ENCODE measurements around the gene GLIS2. TPM values are rescaled to one million over a fixed set of nuclear protein-coding genes. Genes with fewer than 3 reads are reported as not detected.

Gene GLIS2
- total RNA-seq, 2 experiments from 2014 or later = 0.15 to 0.25 TPM

DNA sequence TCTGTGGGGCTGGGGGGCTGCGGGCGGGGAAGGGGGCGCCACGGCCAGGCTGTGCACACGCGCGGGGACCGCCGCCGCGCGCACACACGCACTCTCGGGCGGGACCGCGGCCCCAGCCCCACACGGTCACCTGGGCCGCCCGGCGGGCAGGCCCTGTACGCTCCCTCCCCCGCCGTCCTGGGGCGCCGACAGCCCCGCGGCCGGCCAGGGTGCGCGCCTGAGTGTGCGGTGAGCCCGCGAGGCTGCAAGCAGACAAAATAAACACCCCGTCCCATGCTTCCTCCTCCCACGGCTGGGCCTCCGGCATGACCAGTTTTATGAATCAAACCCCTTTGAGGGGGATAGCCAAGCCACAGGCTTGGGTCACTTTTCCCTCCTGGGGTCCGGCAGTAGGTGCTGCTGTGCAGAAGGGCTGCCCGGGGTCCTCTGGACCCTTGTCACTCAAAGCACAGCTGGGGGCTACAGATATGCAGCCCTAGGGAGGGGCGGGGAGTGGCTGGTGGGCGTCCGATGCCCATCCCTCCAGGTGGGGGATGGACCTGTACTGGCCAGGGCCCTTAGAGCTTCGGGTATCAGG lies 56.2 kb downstream of the GLIS2 start:
- POLR2A ChIA-PET = interaction anchor here (0.9 kb wide), 1 partner anchor 14 kb away, joined by 4 read pairs; no protein-coding TSS in a partner anchor
- CTCF ChIA-PET = interaction anchor here (0.6 to 1.2 kb wide), 2 partner anchors 30 to 32 kb away, joined by 3 to 6 read pairs; no protein-coding TSS in a partner anchor

DNA sequence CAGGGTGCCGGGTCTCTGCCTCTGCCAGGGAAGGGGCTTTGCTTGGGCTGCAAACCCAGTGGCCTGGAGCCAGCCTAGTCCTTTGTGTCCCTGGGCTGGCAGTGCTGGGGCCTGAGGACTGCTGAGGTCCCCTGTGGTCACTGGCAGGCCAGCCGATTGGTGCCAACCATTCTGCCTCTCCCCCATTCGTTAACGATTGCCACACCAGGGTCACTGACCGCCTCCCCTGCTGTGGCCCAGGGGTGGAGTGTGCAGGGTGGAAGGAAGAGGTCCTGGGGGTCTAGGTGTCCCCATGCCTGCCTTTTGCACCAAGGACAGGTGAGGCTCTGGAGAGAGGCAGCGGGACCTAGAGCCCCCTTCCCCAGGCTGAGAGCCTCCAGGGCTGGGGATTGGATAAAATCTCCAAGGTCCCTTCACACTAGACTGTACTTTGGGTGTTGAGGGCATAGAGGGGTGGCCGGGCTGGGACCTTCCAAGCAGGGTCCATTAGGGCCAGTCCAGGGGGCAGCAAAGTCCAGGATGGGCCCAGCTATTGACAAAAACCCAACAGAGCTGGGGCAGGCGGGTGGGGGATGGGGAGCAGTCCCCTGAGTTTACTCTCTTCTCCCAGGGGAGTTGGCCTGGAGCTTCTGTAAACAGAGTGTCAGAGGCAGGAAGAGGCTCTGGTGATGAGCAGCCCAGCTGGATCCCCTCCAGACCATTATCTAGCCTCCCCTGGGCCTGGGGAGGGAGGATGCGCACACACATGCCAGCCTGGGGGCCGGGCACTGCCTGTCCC lies 56.9 kb downstream of the GLIS2 start:
- ChIA-PET POLR2A (interaction anchor here (0.5 to 0.9 kb wide), 2 partner anchors 13 to 826 kb away, joined by 3 to 4 read pairs; no protein-coding TSS in a partner anchor), CTCF (interaction anchor here (0.6 to 1.2 kb wide), 3 partner anchors 30 to 31 kb away, joined by 3 to 6 read pairs (median 3); no protein-coding TSS in a partner anchor)

DNA sequence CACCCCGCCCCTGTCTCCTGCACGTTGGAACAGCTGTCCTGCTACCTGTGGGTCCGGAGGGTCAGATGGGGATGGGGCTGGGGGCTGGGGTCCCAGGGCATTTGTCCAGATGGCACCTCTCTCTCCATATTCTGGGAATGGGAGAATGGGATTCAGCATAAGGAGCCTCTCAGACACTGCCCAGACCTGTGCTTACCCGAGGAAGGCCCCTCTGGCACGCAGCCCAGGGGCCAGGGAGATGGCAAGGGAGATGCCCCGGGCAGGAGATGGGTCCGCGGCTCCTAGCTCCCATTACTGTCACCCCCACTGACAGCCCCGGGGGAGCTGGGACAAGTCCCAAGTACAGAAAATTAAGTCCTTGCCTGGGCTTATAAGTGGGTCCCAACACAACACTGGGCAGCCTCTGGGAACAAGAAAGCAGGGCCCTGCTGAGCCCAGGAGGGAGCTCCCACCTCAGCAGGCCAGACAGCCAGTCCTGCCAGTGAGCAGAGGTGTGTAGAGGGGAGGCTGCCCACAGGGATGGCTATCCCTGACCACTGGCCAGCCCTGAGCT lies 57.6 kb downstream of the GLIS2 start:
- POLR2A ChIA-PET = no interaction called here
- CTCF ChIA-PET = interaction anchor here (0.8 kb wide), 1 partner anchor 29 kb away, joined by 3 read pairs; no protein-coding TSS in a partner anchor

DNA sequence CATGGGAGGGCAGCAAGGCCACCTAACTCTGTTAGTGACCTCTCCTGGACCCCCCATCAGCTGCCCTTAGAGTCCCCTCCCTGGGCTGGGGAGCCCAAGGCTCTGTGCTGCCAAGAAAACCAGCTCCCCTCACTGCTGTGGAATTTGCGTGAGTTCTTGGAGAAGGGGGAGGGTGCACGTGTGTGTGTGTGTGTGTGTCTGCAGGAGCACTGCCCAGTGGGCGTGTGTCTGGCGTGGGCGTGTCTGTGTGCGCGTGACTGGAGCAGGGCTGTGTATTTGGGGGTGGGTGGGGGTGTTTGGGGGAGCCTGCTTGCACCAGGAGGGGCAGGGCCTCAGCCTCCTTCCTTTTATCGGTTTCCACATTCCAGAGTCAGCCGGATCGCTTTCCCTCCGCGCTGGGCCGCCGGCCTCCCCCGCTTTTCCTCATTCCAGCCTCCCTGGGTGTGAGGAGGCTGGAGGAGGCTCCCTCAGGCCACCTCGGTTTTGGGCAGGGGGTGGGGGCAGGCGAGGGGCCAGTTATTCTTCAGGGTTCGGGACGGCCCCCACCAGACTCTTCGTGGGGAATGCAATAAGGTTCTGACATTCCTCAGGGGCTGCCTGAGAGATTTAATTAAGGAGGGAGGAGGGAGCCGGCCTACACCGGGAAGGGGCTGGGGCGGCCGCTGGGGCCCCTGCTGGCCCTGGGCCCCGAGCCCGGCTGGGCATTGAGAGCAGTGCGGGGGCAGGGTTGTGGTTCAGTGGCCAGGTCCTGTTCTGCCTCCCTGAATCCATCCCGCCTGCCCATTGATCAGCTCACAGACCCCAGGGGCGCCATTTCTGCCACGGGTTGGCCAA lies 58.3 kb downstream of the GLIS2 start:
- ChIA-PET POLR2A (no interaction called here), CTCF (interaction anchor here (0.8 to 1.7 kb wide), 2 partner anchors 28 kb away, joined by 3 to 8 read pairs; no protein-coding TSS in a partner anchor)

DNA sequence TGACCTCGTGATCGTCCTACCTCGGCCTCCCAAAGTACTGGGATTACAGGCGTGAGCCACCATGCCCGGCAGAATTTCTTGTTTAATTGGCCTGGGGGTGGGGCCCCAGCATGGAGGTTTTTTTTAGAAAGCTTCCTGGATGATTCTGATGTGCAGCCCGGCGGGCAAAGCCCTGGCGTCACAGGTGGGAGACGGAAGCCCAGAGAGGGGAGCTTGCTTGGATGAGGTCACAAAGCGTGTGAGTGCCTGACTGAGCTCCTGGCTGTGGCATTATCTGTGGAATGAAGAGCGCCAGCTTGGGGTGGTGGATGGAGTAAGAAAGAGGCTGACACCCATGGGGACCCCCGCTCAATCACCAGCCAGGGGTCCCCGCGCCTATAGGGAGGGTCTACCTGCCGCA lies 59.9 kb downstream of the GLIS2 start:
- POLR2A ChIA-PET = no interaction called here
- CTCF ChIA-PET = interaction anchor here (1.1 to 1.7 kb wide), 2 partner anchors 16 to 27 kb away, joined by 3 to 8 read pairs; no protein-coding TSS in a partner anchor

DNA sequence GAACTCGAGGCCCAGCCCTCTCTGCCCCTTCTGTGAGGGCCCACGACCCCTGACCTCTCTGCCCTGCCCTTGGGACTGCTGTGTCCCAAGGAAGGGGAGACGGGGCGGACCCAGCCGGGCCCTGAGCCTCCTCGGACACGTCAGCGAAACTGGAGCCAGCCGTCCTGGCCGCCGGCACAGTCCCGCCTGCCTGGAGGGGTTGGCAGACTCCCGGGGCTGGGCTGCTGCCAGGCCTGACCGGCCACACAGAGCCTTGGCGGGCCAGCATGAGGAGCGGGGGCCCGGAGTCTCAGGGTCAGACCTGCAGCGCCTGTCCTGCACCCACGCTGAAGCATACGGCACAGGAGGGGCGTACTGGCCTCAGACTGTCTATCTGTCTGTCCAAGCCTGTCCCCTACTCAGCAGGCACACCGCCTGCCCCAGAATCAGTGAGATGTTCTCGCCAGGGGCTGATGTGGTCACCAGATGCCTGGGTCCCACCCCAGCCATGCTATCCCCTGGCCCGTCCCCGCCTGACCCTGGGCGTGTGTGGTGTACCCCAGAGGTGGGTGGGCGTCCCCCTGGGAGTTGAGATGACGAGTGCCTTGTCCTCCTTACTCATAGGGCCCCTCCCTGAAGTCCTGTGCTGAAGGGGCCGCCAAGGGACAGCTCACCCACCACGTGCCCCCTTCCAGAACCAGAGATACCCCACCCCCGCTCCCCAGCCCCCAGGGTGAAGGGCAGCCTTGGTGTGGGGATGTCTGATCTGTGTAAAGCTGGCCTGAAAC lies 60.4 kb downstream of the GLIS2 start:
- ChIA-PET POLR2A (no interaction called here), CTCF (interaction anchor here (1.7 kb wide), 1 partner anchor 26 kb away, joined by 8 read pairs; no protein-coding TSS in a partner anchor)

DNA sequence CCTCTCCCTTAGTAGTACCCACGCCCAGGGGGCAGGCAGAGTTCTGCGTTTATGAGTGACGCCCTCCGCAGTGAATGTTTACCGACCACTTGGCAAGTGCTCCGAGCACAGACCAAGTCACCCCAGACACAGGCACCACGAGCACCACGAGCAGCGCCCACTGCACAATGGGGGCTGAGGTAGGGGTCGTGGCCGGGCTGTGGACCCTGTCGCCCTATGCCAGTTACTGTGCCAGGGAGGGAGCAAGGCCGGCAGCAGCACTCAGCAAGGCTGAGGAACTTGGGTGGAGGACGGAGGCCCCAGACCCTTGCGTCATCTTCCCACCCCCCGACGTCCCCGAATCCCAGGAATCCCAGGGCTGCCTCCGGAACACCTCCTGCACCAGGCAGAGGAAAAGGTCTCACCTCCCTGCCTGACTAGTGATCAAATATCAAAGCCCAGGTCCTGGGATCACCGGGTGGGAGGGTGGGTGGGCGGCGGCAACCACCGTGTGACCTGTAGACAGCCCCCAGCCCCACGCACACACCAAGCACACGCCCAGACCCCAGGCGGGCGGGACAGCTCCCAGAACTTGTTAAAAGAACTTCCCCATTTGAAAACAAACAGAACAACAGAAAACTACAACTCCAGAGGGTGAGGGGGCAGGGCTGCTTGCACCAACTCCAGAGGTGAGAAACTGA lies 61.2 kb downstream of the GLIS2 start:
- ChIA-PET POLR2A (no interaction called here), CTCF (interaction anchor here (2.4 kb wide), 1 partner anchor 26 kb away, joined by 7 read pairs; no protein-coding TSS in a partner anchor)

DNA sequence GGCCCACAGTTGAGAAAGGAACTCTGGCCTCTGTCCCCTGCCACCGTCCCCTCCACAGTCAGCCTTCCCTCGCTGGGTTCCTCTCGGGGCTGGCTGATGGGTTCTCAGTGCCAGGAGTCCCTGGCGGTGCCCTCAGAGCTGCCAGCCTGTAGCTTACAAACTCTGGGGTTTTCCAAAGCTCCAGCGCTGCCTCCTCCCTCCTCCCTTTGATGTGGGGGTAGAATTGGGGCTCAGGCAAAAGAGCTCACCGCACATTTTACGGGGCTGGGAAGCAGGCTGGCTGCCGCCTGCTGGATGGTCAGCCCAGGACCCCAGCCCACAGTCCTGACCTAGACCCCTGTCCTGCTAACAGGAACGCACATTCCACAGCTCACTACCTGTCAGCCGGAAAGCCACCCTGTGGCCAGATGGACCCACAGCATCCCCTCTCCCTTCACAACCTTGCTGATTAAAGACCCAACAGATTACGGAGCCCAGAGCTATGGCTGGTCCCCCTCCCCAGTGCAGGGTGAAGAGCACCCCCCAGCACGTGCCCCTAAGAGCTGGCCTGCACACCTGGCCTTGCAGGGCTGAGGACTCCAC lies 61.8 kb downstream of the GLIS2 start:
- ChIA-PET POLR2A (no interaction called here), CTCF (interaction anchor here (2.4 kb wide), 1 partner anchor 25 kb away, joined by 7 read pairs; no protein-coding TSS in a partner anchor)

DNA sequence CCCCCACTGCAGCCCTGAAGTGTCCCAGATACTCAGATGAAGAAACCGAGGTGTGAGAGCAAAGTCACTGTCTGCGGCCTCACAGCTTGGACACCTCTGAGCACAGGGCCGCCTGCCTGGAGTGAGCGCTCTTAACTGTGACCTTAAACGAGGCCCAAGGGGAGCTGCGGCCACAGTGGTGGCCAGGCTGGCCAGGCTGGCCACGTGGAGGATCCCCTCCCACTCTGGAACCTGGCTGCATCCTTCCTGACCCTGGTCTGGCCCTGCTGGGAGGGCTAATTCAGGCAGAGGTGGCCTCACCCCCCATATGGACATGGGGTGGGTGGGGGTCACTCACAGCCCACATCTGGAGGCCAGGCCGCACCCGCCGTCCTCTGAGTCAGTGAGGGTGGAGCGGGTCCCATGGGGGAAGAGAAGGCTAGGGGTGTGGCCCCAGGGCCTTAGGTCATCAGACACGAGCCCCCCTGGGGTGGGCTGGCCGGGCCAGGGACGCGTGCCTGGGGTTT lies 62.3 kb downstream of the GLIS2 start:
- POLR2A ChIA-PET = no interaction called here

DNA sequence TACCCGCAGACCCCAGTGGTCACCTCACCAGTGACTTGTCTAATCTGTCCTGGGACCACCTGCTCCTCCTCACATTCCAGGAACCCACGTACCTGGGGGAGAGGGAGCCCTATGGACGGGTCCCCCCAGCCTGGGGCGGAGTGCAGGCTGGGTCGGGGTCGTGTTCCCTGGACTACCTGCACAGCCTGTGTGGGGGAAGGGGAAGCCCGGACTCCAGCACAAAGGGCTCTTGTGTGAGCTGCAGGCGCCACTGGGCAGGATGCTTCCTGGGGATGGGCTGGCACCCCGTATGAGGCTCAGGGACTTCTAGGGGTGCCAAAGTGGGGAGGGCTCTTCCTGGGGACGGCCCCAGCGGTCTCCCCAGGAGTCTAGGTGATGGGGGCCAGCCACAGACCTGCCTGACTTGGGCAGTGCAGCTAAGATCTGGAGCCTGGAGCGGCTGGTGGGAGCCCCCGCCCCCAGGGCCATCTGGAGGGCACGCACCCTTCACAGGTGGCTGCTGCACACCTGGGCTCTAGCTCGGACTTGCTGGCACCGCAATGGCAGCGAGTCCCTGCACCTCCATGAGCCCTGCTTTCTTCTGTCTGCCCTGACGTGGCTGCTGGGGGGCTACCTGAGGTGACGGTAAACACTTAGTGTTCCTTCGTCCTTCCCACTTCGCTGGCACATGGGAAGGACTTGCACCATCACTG lies 63.3 kb downstream of the GLIS2 start:
- ChIA-PET CTCF (interaction anchor here (0.7 to 2.4 kb wide), 2 partner anchors 24 to 28 kb away, joined by 3 to 7 read pairs; partner anchors contain the start of gene PAM16), POLR2A (no interaction called here)

More for the DNA sequence above, 62.3 kb downstream of the GLIS2 start:
- CTCF ChIA-PET = interaction anchor here (2.4 kb wide), 1 partner anchor 25 kb away, joined by 7 read pairs; no protein-coding TSS in a partner anchor

DNA sequence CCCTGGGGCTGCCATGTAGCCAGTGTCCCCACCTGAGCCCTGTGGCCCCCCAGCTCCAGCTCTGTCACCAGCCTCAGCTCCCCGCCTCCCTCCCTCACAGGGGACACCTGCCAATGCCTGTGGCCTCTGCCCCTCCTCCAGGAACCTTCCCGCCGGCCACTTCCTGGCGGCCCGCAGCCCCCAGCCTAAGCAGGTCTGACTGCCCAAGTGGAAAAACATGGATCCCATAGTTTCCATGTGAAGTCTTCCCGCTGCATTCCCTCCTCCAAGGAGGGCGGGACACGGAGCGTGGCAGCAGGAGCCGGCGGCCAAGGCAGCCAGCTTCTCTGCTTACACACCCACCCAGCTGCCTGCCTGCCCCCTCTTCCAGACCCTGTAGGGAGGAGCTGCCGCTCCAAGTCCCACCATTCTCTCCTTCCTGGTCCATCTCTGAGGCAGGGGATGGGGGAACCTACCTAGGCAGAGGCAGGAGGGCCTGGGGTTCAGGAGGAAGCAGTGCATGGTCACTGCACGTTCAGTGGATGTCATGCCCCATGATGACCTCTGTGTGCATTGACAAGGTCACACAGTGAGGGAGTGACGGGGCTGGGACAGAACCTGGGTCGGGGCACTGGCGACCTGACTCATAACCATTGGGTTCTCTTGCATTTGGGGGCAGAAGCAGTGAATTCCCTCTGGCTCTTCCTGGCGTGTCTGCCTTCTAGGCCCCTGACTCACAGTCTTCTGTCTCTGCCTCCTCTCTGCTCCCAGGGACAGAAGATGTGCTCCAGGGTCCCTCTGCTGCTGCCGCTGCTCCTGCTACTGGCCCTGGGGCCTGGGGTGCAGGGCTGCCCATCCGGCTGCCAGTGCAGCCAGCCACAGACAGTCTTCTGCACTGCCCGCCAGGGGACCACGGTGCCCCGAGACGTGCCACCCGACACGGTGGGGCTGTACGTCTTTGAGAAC lies 64.5 kb downstream of the GLIS2 start:
- POLR2A ChIA-PET = no interaction called here
- CTCF ChIA-PET = interaction anchor here (0.7 kb wide), 2 partner anchors 29 to 72 kb away, joined by 3 read pairs; partner anchors contain the start of gene PAM16

DNA sequence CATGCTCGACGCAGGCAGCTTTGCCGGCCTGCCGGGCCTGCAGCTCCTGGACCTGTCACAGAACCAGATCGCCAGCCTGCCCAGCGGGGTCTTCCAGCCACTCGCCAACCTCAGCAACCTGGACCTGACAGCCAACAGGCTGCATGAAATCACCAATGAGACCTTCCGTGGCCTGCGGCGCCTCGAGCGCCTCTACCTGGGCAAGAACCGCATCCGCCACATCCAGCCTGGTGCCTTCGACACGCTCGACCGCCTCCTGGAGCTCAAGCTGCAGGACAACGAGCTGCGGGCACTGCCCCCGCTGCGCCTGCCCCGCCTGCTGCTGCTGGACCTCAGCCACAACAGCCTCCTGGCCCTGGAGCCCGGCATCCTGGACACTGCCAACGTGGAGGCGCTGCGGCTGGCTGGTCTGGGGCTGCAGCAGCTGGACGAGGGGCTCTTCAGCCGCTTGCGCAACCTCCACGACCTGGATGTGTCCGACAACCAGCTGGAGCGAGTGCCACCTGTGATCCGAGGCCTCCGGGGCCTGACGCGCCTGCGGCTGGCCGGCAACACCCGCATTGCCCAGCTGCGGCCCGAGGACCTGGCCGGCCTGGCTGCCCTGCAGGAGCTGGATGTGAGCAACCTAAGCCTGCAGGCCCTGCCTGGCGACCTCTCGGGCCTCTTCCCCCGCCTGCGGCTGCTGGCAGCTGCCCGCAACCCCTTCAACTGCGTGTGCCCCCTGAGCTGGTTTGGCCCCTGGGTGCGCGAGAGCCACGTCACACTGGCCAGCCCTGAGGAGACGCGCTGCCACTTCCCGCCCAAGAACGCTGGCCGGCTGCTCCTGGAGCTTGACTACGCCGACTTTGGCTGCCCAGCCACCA lies 65.4 kb downstream of the GLIS2 start:
- POLR2A ChIA-PET = no interaction called here
- CTCF ChIA-PET = interaction anchor here (1.3 kb wide), 1 partner anchor 23 kb away, joined by 3 read pairs; no protein-coding TSS in a partner anchor

DNA sequence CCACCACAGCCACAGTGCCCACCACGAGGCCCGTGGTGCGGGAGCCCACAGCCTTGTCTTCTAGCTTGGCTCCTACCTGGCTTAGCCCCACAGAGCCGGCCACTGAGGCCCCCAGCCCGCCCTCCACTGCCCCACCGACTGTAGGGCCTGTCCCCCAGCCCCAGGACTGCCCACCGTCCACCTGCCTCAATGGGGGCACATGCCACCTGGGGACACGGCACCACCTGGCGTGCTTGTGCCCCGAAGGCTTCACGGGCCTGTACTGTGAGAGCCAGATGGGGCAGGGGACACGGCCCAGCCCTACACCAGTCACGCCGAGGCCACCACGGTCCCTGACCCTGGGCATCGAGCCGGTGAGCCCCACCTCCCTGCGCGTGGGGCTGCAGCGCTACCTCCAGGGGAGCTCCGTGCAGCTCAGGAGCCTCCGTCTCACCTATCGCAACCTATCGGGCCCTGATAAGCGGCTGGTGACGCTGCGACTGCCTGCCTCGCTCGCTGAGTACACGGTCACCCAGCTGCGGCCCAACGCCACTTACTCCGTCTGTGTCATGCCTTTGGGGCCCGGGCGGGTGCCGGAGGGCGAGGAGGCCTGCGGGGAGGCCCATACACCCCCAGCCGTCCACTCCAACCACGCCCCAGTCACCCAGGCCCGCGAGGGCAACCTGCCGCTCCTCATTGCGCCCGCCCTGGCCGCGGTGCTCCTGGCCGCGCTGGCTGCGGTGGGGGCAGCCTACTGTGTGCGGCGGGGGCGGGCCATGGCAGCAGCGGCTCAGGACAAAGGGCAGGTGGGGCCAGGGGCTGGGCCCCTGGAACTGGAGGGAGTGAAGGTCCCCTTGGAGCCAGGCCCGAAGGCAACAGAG lies 66.3 kb downstream of the GLIS2 start:
- POLR2A ChIA-PET = no interaction called here
- CTCF ChIA-PET = interaction anchor here (1.3 kb wide), 1 partner anchor 23 kb away, joined by 3 read pairs; no protein-coding TSS in a partner anchor

All from activated CD8-positive, alpha-beta memory T cell treated with anti-CD3 and anti-CD28 coated beads for 36 hours (primary cell).